ENCODE results near the gene FN1.

FN1 gene

GRCh38 chr2:215405722-215406581, 29.9 kb downstream of the FN1 start:
- no peak for DNase-seq

- no peak for DNase-seq
These were observed 31.4 kb downstream of the FN1 start for GRCh38 chr2:215404348-215405012.

GRCh38 chr2:215403441-215404347, 32.2 kb downstream of the FN1 start:
- no peak for DNase-seq

- DNase-seq = no peak
These were observed 33.9 kb downstream of the FN1 start for GRCh38 chr2:215401896-215402379.

GRCh38 chr2:215399067-215399716, 36.7 kb downstream of the FN1 start:
- no peak for DNase-seq

- no peak for DNase-seq
These were observed 38.1 kb downstream of the FN1 start for GRCh38 chr2:215397632-215398341.

- no peak for DNase-seq
These were observed 39.1 kb downstream of the FN1 start for GRCh38 chr2:215396595-215397313.

GRCh38 chr2:215395687-215396460, 40.0 kb downstream of the FN1 start:
- DNase-seq = no peak

- no peak for DNase-seq
These were observed 41.6 kb downstream of the FN1 start for GRCh38 chr2:215394102-215394805.

GRCh38 chr2:215392687-215393270, 43.1 kb downstream of the FN1 start:
- DNase-seq = no peak

- no peak for DNase-seq
These were observed 43.7 kb downstream of the FN1 start for GRCh38 chr2:215392164-215392563.

GRCh38 chr2:215391531-215391930, 44.3 kb downstream of the FN1 start:
- no peak for DNase-seq

- no peak for DNase-seq
These were observed 45.3 kb downstream of the FN1 start for GRCh38 chr2:215390550-215390913.

- no peak for DNase-seq
These were observed 47.7 kb downstream of the FN1 start for GRCh38 chr2:215388002-215388728.

- no peak for DNase-seq
These were observed 49.3 kb downstream of the FN1 start for GRCh38 chr2:215386566-215386965.

- no peak for DNase-seq
These were observed 51.2 kb downstream of the FN1 start for GRCh38 chr2:215384710-215385109.

GRCh38 chr2:215383652-215384279, 52.1 kb downstream of the FN1 start:
- DNase-seq = no peak

GRCh38 chr2:215382480-215382879, 53.4 kb downstream of the FN1 start:
- no peak for DNase-seq

Data from activated gamma-delta T cell (primary cell).